GM12864 (cell line): ENCODE data around the gene GBGT1.

ENCODE experiments used
- DNase-seq: peaks from one replicate; pipeline ENCODE4 v3.0.0-alpha.2; 2011; ENCODE audit warnings: low read depth
- H3K4me3 ChIP-seq: 2 replicates; pipeline ENCODE4 v1.5.1; 2011; ENCODE audit warnings: mild to moderate bottlenecking, low read depth, low read length, control low read depth
- CTCF ChIP-seq: IDR thresholded peaks from 2 replicates; pipeline ENCODE4 v1.5.1; 2011; ENCODE audit warnings: low read depth, mild to moderate bottlenecking, moderate library complexity, low read length, control low read depth, inconsistent platforms; ENCODE audit errors: missing control alignments

Gene GBGT1

DNA sequence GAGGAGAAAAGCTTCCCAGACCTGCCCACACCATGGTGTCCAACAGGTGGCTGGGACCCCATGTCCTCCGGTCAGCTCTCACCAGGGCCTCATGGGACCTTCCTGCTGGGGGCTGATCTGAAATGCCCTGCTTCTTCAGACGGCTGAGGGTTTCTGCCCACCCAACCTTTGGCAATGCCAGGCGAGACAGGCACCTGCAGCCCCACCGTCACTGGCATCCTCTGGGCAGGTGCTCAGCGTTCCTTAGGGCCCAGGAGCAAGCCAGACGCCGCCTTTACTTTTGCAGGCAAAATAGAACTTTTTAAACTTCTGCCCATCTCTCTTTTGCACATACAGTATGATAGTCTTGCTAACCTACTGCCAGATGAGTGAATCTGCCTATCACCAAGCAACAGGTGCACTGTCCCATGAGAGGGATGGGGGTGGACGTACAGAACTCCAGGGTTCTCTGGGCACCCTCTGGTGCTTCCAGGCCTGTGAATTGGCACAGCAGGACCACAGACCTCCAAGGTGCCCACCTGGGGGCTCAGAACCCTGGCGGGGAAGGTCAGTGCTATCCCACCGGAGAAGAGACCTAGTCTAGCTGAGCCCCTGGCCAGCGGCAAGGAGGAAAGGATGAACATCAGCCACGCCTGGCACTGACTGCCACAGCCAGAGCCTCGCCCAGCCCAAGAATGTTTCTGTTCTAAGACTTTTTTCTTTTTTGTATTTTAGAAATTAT lies 37.9 kb upstream of the GBGT1 start:
- TF ChIP-seq CTCF: no peak
- DNase-seq: no peak
- no peak overlapping the region for H3K4me3 ChIP-seq

DNA sequence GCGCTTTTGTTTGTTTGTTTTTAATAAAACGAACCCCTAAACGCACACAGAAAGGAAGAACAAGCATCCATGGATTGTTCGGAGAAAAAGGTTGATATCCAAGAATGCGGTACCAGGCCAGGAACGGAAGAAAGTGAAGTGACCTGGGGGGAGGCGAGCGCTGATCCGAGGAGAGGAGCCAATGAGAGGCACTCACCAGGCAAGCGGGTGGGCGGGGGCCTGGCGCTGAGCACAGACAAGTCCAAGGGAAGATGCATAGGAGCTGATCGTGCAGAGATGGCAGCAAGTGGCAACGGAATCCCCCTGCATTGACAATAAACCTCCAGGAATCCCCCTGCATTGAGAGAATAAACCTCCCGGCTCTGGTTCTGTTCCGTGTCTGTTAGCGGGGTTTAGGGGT lies 36.9 kb upstream of the GBGT1 start:
- DNase-seq: no peak
- no peak for TF ChIP-seq CTCF
- H3K4me3 ChIP-seq: no peak overlapping the region

DNA sequence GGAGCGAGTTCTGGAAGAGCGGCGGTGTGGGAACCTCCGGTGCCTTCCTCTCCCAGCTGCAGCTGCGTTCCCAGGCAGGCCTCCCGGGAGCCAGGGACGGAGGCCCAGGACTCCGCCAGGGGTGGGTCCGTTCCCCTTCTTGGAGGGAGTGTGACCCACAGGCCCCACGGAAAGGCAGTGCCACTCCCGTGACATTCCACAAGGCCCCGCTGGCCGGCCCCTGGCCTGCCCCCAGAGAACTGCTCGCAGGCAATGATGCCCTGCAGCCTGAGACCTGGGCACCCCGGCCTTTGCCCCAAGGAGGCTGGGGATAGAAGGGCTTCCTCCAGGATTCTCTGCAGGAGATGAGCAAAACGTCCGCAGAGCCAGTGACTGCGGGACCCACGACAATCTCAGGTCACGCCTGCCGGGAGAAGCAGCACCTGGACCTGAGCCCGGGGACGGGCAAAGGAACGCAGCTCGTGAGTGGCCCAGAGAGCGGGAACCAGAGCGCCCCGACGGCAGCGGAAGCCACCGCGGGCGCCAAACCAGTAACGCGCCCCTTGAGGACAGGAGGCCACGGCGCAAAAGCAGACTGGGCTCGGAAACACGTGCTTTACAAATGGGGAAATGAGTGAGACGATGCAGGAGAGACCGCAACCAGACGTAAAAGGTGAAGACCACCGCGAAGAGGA lies 36.1 kb upstream of the GBGT1 start:
- TF ChIP-seq CTCF: no peak
- H3K4me3 ChIP-seq: no peak overlapping the region
- no peak for DNase-seq

- no peak for TF ChIP-seq CTCF
- DNase-seq: no peak
- no peak overlapping the region for H3K4me3 ChIP-seq
Observed at GRCh38 chr9:133195029-133195428, 31.3 kb upstream of the GBGT1 start.

- no peak overlapping the region for H3K4me3 ChIP-seq
- no peak for DNase-seq
- TF ChIP-seq CTCF: no peak
Observed at GRCh38 chr9:133194597-133194996, 30.9 kb upstream of the GBGT1 start.

DNA sequence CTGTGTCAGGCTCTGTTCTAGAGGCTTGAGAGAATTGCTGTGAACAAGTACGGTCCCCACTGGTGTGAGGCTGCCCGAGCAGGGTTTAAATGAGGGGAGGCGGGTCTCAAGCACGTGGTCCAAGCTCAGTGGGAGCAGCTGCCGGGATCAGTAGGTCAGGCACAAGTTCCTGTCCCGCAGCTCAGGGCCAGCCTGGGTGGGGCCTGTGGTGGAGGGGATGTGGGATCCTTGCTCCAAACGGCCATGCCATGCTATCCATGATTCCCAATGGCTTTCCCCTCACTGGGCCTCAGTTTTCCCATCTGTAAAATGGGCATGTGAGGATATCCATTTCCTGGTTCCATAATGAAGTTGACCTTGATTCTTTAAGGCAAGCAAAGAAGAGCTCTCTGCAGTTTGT lies 28.3 kb upstream of the GBGT1 start:
- TF ChIP-seq CTCF: no peak
- DNase-seq: no peak
- no peak overlapping the region for H3K4me3 ChIP-seq

DNA sequence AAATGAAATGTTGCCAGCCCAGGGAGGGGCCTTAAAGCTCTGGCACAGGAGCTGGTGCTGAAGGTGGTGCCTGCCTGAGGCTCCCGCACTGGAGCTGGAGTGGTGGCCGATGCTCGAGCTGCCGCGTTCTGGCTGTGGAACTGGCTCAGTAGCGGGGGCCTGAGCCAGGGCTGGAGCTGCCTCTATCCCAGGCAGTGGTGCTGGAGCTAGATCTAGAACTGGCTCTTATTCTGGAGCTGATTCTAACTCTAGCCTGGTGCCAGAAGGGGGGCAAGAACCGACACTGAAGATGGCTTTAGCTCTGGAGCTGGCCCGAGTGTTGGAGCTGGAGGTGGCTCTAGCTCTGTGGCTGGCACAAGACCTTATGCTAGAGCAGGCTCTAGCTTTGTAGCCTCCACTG lies 26.1 kb upstream of the GBGT1 start:
- no peak for DNase-seq
- TF ChIP-seq CTCF: no peak
- H3K4me3 ChIP-seq: no peak overlapping the region
